ENCODE results near the gene NMNAT3.

Gene NMNAT3

DNA sequence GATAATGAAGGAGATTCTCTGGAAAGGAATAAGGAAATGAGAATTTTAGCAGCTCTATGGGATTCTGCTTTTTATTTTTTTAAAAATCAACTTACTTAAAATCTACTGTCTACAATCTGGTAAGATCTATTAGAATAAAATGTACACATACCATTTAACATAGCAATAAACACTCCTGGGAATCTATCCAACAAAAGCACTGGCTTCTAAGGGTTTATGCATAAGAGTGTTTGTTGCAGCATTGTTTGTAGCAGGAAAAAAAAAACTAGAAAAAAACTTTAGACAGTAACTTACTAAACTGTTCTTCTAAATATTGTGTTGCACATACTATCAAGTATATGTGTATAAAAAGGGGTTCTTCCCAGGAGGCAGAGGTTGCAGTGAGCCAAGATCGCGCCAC, 122.5 kb downstream of the NMNAT3 start:
- no peak overlapping the region for H3K4me3 ChIP-seq (ENCODE audit: low read length)
- no peaks in the 10 kb centered on the region for H3K9me3 ChIP-seq (ENCODE audit: control insufficient read depth, insufficient read depth, low read length)
- TF ChIP-seq, protein P1, sequence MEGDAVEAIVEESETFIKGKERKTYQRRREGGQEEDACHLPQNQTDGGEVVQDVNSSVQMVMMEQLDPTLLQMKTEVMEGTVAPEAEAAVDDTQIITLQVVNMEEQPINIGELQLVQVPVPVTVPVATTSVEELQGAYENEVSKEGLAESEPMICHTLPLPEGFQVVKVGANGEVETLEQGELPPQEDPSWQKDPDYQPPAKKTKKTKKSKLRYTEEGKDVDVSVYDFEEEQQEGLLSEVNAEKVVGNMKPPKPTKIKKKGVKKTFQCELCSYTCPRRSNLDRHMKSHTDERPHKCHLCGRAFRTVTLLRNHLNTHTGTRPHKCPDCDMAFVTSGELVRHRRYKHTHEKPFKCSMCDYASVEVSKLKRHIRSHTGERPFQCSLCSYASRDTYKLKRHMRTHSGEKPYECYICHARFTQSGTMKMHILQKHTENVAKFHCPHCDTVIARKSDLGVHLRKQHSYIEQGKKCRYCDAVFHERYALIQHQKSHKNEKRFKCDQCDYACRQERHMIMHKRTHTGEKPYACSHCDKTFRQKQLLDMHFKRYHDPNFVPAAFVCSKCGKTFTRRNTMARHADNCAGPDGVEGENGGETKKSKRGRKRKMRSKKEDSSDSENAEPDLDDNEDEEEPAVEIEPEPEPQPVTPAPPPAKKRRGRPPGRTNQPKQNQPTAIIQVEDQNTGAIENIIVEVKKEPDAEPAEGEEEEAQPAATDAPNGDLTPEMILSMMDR (IDR thresholded peaks at IDR 0.05; ENCODE audit: low read depth, low read length, poor library complexity, severe bottlenecking) = no peak
- no peak for TF ChIP-seq EZH2phosphoT487 (IDR thresholded peaks at IDR 0.05; ENCODE audit: borderline replicate concordance, low read length)
- H3K4me1 ChIP-seq (ENCODE audit: control insufficient read depth, low read length) = no peaks in the 10 kb centered on the region
- no peak overlapping the region for H3K27ac ChIP-seq (ENCODE audit: low read depth, low read length)
- no peaks in the 10 kb centered on the region for H3K79me2 ChIP-seq (ENCODE audit: control insufficient read depth, low read length)
- no peaks in the 10 kb centered on the region for H4K20me1 ChIP-seq (ENCODE audit: control insufficient read depth, insufficient read depth, low read depth, low read length)
- H3K27me3 ChIP-seq (ENCODE audit: control insufficient read depth, low read length) = peaks cover 3% of the 10 kb centered on the region; the same call in 1 of the 2 replicates
- H3K36me3 ChIP-seq (ENCODE audit: control insufficient read depth, low read length) = no peaks in the 10 kb centered on the region
- no peaks in the 10 kb centered on the region for H3F3A ChIP-seq (ENCODE audit: control insufficient read depth, insufficient read depth)
- H3K4me2 ChIP-seq (ENCODE audit: low read length) = no peak overlapping the region
- H3K9me2 ChIP-seq (replicated peaks; ENCODE audit: control insufficient read depth, low read length) = no peaks in the 10 kb centered on the region

DNA sequence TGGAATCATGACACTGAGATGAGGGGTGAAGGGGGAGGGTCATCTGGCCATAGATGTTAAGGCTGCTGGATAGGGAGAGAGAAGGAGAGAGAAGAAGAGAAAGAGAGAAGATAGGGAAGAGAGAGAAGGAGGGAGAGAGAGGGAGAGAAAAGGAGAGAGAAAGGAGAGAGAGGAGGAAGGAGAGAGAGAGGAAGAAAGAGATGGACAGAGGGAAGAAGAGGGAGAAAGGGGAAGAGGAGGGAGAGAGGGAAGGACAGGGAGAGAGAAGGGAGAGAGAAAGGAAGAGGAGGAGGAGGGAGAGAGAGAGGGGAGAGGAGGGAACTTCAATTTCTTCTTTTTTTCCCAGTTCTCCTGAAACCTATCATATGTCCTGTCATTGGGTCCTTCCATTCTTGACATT, 123.1 kb downstream of the NMNAT3 start:
- H3K27me3 ChIP-seq (ENCODE audit: control insufficient read depth, low read length) = peaks cover 3% of the 10 kb centered on the region; the same call in 1 of the 2 replicates
- H3K4me1 ChIP-seq (ENCODE audit: control insufficient read depth, low read length) = no peaks in the 10 kb centered on the region
- no peaks in the 10 kb centered on the region for H3K79me2 ChIP-seq (ENCODE audit: control insufficient read depth, low read length)
- no peak for TF ChIP-seq EZH2phosphoT487 (IDR thresholded peaks at IDR 0.05; ENCODE audit: borderline replicate concordance, low read length)
- TF ChIP-seq, protein P1 (IDR thresholded peaks at IDR 0.05; ENCODE audit: low read depth, low read length, poor library complexity, severe bottlenecking) = no peak
- H3K4me3 ChIP-seq (ENCODE audit: low read length) = no peak overlapping the region
- no peaks in the 10 kb centered on the region for H3K9me3 ChIP-seq (ENCODE audit: control insufficient read depth, insufficient read depth, low read length)
- no peaks in the 10 kb centered on the region for H3K9me2 ChIP-seq (replicated peaks; ENCODE audit: control insufficient read depth, low read length)
- H4K20me1 ChIP-seq (ENCODE audit: control insufficient read depth, insufficient read depth, low read depth, low read length) = no peaks in the 10 kb centered on the region
- H3K36me3 ChIP-seq (ENCODE audit: control insufficient read depth, low read length) = no peaks in the 10 kb centered on the region
- H3K27ac ChIP-seq (ENCODE audit: low read depth, low read length) = no peak overlapping the region
- H3F3A ChIP-seq (ENCODE audit: control insufficient read depth, insufficient read depth) = no peaks in the 10 kb centered on the region
- no peak overlapping the region for H3K4me2 ChIP-seq (ENCODE audit: low read length)

DNA sequence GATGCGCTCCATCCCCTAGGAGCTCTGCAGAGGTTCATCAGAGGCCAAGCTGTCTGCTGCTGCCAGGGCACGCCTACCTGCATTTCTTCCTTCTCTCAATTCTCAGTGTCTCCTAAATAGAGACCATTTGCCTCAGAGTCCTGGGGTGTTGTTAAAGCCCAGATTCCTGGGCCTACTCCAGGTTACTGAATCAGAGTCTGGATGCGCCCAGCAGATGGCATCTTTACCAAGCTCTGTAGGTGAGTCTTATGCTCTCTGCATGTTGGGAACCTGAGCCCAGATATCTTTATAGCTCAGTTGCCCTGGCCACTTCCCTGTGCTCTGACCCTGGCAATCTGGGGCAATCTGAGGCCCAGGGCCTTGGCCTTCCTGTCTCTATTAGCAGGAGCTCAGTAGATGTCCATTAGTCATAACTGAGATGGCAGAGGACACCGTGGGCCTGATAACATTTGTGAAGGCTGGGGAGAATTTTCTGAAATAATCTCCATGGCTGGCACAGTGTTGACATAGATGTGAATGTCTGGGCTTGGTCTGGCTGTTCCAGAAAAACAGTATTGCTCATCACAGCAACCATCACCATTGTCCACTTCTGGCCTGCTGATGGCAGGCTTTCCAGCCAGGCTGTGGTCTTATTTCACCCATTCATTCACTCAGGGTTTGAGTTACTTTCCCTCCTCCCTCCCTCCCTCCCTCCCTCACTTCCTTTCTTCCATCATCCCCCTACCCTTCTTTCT, 125.0 kb downstream of the NMNAT3 start:
- Histone ChIP-seq H3K27me3 (ENCODE audit: control insufficient read depth, low read length) (peaks cover 3% of the 10 kb centered on the region; the same call in 1 of the 2 replicates), H3K9me2 (replicated peaks; ENCODE audit: control insufficient read depth, low read length) (no peaks in the 10 kb centered on the region; the same call in 1 of the 2 replicates), H4K20me1 (ENCODE audit: control insufficient read depth, insufficient read depth, low read depth, low read length) (no peaks in the 10 kb centered on the region), H3K27ac (ENCODE audit: low read depth, low read length) (no peak overlapping the region), H3F3A (ENCODE audit: control insufficient read depth, insufficient read depth) (no peaks in the 10 kb centered on the region), H3K36me3 (ENCODE audit: control insufficient read depth, low read length) (no peaks in the 10 kb centered on the region), H3K79me2 (ENCODE audit: control insufficient read depth, low read length) (no peaks in the 10 kb centered on the region), H3K4me3 (ENCODE audit: low read length) (no peak overlapping the region), H3K4me2 (ENCODE audit: low read length) (no peak overlapping the region), H3K9me3 (ENCODE audit: control insufficient read depth, insufficient read depth, low read length) (no peaks in the 10 kb centered on the region), H3K4me1 (ENCODE audit: control insufficient read depth, low read length) (no peaks in the 10 kb centered on the region)
- TF ChIP-seq, protein P1 (IDR thresholded peaks at IDR 0.05; ENCODE audit: low read depth, low read length, poor library complexity, severe bottlenecking) = no peak
